C1 segment of cervical spinal cord (tissue), 14 donors: ENCODE data around the gene MAGIX.
A peak's percentile ranks its signal among the peaks of the same experiment; 100 is the strongest.

Experiments used
- DNase-seq, 14 donors: peaks; one replicate each; lab custom pipeline; 2025; lab: John Stamatoyannopoulos, UW

MAGIX gene

GRCh38 chrX:49204709-49205108, 42.2 kb downstream of the MAGIX start:
- DNase-seq: peak in 1 of 14 donors; percentile 64

GRCh38 chrX:49205443-49205842, 42.9 kb downstream of the MAGIX start:
- DNase-seq: no peak

GRCh38 chrX:49206543-49206942, 44.0 kb downstream of the MAGIX start:
- no peak for DNase-seq

GRCh38 chrX:49208399-49208798, 45.8 kb downstream of the MAGIX start:
- no peak for DNase-seq

- peak in 2 of 14 donors; percentile 8 to 84 for DNase-seq
Measured at GRCh38 chrX:49209434-49210251, 47.1 kb downstream of the MAGIX start.

- DNase-seq: no peak
Measured at GRCh38 chrX:49210406-49210805, 47.8 kb downstream of the MAGIX start.

- DNase-seq: no peak
Measured at GRCh38 chrX:49211074-49211473, 48.5 kb downstream of the MAGIX start.

- DNase-seq: no peak
Measured at GRCh38 chrX:49212209-49212608, 49.7 kb downstream of the MAGIX start.

GRCh38 chrX:49212861-49213260, 50.3 kb downstream of the MAGIX start:
- DNase-seq: no peak

- DNase-seq: no peak
Measured at GRCh38 chrX:49214416-49214815, 51.9 kb downstream of the MAGIX start.

- DNase-seq: no peak
Measured at GRCh38 chrX:49214996-49215526, 52.5 kb downstream of the MAGIX start.
